ENCODE results near the gene PDE1C.
A peak's percentile ranks its signal among the peaks of the same experiment; 100 is the strongest.

The PDE1C gene

DNA sequence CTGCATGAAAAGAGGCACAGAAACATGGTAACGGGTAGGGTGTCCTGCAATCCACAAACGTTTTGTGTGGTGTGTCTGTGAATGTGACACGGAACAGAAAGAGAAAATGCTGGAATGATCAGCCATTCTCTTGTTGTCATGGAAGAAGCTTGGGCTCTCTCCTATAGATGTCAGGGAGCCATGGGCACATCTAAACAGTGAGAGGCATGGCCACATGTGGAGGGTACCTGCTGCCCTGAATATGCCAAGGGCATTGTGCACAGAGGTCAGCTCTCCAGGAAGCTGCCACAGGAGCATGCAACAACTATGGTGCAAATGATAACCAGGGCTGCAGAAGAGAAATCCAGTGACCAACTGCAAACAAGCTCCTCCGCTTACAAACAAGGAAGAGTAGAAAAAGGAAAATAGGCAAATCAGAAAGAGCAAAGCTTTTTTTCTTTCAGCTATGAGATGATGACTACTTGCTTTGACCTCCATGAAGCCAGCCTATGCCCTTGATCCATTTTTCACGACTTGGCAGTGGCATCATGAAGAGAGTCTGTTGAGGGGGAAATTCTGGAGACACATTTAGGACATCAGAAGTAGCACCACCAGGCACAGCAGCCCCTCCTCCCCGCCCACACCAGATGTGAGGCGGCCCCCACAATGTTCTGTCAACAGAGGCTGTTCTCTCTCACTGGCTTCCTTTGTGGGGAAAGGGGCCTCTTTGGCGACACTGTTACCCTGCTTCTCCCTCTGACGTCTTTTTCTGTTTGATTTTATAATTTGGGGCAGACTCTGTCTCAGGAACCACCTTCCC lies 4.8 kb upstream of the PDE1C start:
- DNase-seq = no peak

DNA sequence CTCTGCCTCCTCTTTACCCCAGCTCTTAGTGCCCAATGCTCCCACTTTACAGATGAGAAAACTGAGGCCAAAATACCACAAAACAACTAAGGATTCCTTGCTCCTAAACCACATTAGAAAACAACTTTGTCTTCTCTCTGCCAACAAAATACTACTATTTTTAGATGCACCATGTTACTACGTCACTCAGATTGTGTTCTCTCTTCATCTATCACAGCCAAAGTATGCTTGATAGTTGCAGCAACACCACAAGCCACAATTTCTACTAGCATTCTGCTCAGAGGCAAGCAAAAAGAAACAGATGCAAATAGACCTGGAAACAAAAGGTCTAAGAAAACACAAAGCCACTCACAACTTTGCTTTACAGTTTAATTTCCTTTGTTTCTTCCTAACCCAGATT lies 3.3 kb upstream of the PDE1C start:
- DNase-seq = no peak

DNA sequence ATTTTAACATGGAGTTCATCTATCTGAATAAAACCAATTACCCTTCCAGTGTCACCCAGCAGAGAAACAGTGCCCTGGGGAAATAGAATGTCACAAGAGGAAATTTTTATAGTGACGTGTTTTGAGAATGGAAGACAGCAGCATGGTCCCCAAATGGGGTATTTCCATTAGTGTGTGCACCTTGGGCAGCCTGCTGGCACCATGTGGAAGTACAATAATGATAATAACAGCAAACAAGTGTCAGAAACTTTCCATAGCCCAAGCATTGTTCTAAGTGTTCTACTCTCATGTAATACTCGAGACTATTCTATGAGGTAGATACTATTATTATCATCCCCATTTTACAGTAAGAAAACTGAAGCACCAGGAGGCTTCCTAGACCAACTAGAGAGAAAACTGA lies 2.2 kb upstream of the PDE1C start:
- DNase-seq = no peak

DNA sequence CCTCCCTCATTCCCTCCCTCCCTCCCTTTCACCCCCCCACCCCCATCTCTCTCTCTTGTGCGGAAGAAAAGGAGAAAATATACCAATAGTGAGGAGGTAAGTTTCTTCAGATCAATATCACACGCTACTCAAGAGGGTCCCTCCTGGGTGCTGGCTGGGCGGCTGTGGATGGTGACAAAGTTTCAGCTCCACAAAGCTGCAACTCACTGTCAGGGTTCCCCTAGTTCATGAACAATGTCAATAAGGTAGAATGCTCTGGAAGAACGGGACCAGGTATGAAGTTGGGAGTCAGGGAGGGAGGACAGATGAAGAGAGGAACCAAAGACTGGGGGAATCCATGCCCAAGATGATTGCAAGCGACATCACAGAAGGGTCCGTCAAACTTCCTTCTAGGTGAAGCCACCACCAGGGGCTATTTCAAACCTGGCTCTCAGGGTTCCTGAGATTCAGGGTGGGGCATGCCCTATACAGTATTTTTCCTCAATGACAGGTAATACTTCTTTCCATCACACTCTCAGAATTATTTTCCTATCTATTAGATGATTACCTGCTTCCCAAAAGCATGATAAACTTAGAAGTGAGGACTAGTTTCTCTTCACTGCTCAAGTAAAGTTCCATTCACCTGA lies 1.4 kb upstream of the PDE1C start:
- no peak for DNase-seq

DNA sequence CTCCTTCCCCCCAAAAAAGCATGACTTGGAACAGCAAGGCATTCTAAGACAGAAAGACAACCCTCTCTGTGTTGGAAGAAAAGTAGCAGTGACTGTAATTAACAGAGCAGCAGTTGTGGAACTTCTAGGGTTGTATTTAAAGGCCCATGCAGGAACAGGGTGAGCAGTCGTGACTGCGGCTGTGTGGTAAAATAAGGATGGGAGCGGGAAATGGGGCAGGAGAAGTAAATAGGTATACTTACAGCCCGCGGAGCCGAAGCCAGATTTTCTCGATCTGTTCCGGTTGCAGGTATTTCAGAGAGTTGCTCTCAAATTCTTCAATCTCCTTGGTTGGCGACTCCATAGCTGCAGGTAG lies 179 bp downstream of the PDE1C start:
- no peak for DNase-seq

DNA sequence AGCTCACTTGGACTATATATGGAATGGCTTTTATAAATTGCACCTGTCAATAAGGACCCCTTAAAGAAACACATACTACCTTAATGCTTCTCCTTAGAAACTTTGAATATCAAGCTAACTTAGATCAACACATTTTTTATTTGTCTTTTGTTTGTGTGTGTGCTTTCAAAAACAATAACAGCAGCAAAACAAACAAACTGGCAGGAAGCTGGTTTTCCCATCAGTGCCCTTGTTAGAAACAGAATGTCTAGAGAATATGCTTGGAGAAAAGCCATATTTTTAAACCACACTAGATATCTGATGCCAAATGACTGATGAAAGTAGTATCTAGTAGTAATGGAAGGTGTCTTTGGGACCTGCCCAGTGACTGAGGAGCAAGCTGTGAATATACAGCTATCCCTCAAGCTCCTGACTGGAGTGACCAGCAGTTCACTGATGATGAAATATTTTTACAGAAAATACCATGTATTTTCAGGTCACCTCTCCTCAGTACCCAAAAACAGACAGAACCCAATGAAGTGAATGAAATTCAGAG lies 1.0 kb downstream of the PDE1C start:
- no peak for DNase-seq

DNA sequence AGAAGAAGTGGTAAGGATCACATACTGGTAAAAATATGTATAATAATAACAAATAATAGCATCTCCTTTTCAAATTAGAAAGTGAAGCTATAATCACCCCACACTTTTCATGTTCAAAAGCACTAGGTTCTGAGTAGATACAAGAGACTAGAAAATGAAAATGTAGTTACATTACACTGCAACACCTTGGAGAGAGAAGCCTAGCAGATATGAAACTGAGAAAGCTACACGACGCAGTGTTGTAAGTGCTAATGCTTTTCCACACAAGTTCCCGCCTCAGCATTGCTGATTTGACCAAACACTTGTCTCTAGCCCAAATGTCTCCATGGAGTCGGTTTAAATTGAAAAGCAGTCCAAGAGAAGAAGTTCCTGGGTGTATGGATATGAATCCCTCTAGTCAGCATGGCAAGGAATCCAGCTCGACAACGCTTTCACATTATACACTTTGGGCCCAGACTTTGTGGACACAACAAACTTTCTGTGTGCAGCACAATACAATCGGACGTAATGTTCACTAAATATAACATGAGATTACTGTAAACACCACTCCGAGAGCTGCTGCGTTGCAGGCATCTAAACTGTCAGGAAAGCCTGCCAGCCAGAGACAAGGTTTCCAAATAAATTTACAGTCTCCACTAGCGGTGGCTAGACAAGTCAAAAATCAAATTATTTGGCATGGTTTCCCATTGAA lies 1.7 kb downstream of the PDE1C start:
- DNase-seq = no peak

DNA sequence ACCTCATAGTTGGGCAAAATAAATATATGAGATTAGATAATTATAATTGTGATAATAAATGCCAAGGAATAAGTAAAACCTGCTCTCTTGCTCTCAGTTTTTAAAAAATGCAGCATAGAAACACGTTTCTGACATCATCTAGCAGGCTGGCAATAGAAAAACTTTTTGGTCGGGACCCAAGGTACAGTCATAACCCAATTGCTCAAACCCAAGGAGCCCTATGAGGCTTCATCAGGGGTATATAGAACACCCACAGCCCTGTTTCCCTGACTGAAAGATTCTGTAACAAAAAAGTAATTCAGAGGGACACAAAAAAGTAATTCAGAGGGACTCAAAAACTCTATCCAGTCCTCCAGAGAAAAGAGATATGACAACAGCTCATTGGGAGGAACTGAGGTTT lies 3.8 kb downstream of the PDE1C start:
- no peak for DNase-seq

DNA sequence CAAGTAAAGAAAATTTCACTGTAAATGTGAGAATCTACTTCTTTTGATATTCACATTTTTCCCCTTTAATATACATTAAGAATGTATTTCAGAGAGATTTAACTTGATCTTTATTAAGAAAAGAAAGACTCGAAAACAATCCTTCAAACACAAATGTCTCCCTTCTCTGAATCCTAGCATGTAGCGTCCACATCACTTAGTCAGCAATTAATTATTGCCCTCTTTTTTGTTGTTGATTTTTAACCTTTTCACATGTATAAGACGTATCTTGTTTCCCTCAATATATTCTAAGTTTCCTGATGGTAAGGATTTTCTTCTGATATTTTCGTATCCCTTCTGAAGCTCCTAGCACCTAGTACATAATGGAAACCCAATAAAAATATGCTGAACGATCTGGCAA lies 6.6 kb downstream of the PDE1C start:
- DNase-seq = no peak

DNA sequence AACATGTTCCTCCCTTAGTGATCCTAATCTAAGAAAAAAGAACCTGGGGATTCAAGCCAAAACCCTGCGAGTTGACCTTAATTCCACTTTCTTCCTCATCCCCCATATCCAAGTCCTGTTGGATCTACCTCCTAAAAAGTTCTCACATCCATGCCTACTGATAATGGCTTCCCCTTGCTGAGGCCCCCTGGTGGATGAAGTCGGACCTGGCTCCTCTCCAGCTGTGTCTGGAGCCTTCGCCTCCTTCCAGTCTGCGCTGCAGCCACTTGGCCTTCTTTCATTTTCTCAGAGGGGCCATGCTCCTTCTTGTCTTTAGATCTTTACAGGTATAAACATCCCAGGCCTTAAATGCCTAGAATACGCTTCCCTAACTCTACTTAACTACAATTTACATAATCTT lies 8.1 kb downstream of the PDE1C start:
- peak; percentile 69 for DNase-seq

DNA sequence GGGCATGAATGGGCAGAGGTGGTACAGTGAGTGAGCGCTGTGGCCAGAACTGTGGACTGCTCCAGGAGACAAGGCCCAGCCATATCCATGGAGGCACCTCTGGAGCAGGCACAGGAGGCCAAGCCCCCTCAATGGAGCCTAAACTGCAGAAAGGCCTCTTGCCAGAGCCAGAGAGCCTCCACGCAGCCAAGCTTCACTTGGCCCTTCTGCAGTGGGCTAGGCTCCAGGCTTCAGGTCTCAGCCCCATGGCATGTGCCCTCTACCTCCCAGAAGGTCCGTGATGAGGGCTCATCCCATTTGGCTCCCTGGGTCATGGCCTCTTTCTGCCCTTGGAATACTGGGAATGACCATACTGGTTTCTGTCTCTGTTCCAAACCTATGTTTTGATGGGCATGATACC lies 8.9 kb downstream of the PDE1C start:
- no peak for DNase-seq

DNA sequence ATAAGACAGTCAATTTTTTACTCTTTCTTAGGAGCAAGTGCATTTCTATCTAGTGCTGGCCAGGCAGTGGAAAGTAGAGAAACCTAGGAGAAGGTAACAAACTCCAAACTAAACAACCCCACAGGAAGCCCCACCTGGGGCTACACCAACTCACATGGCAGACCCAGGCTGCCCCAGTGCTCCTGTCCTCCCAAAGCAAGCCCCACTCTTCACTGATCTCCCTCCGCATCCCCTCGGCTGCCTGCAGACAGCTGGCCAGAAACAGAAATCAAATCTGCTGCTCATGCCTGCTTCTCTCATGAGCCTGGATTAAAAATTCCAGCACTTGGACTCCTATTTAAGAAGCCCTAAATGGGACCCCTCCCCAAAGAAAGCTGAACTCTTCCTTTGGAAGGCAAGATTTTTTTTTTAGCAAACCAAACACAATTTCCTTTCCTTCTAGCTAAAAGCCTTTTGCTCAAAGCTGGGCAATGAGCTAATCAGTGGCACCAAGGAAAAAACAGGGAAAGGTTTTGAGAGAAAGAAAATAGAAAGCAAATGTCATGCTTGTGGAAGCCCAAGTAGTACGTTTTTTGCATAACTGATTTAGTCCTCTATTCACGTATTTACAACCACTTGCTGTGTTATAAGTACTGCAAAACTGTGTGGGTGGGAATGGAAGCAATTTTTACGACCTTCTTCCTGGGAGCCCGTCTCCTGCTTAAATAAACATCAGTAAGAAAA lies 10.8 kb downstream of the PDE1C start:
- DNase-seq = no peak

DNA sequence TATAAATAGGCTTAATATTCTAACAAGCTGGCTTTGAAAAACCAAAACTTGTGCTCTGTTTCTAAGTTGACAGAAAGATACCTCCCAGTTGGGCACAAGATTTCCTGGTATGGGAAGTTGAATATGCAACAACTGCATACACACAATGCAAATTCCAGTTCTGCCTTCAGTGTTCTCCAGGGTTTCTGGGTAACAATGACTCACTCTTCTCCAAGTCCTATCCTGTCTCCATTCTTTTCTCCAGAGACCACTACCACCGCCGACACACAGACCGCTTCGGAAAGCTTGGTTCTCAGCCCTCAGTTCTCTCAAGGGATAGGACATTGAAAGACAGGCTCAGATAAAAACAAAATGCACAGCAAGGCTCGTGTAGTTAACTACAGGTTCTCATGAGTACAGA lies 12.2 kb downstream of the PDE1C start:
- no peak for DNase-seq

DNA sequence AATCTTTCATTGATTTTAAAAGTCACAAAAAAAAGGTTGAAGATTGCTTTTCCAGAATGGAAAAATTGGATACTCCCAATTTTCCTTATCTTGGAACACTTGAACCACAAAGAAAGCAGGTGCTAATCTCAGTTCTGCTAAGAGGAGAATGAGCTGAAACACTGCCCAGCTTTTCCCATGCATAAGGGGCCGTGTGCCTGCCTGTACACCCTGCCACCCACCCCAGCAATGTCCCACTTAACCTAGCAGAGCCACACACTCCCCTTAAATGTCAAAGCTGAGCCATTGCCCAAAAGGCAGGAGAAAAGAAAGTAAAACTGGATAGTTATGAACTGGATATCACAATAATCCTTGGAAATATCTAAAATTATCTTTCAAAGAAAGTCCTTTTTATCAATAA lies 13.4 kb downstream of the PDE1C start:
- DNase-seq = no peak

DNA sequence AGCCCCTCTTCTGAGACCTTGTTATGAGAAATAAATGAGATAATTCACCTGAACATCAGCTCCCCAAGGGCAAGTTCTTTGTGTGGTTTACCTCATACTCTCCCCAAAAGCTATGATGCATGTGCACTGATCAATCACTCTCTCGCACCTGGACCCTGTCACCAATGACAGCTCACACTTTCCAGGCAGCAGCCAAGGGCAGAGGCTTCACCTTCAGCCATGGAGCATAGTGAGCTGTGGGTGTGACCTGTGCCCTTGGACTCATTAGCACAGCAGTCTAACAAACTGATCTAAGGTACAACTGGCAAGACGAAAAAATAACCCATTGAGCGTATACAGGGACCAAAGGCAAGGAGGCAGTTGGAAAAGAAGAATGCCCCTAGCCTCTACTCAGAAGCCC lies 17.0 kb downstream of the PDE1C start:
- DNase-seq = no peak

DNA sequence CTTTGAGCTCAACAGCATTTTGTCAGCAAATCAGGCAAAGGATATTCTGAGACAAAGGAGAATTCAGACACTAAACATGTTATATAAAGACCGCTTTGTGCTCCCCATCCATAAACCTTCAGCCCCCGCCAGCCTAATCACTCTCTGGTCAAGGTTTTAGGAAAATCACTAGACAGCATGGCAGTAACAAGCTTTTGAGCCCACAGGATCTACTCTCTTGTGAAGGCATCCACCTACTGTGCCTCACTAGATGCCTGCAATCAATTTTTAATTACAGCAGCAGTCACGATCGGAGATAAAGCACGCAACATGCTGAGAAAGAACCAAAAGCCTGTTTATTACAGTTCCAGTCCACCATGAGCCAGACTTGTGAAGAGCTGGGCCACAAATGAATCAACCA lies 19.1 kb downstream of the PDE1C start:
- DNase-seq = no peak

DNA sequence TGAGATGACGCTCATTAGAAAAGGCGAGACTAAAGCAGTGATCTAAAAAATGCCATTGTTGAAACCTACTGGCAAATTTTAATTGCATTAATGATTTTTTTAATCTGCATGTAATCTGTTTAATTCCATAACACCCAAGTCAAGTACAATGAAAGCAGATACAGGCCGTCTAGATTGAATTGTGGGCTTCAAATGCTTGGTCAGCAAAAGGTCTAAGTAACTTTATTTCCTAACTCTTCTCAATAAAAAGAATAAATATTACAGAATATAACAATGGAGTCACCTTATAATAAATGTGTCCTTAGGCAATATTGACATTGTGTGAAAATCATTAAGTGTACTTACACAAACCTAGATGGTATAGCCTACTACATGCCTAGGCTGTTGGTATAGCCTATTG lies 20.6 kb downstream of the PDE1C start:
- no peak for DNase-seq

DNA sequence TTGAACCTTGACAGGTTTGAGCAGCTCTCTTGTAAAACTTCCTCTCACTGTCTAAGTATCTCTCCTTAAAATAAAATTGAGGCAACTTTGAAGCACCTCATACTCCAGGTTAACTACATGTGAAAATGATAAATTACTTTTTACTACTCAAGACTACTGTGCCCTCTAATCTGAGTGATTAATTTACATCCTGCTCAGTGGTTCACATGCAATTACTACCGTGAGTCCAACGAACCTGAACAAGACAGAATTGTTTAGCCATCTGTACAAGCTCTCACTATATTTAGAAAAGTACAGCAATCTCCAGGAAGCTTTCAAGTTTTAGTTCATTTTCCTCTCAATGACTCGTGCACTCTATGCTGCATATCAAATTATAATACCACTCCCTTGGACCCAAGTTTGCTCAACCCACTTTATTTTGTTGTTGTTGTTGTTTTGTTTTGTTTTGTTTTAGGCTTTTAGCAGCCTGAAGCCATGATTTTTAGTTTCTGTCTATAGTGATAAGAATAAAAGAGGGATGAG lies 21.2 kb downstream of the PDE1C start:
- DNase-seq = no peak

DNA sequence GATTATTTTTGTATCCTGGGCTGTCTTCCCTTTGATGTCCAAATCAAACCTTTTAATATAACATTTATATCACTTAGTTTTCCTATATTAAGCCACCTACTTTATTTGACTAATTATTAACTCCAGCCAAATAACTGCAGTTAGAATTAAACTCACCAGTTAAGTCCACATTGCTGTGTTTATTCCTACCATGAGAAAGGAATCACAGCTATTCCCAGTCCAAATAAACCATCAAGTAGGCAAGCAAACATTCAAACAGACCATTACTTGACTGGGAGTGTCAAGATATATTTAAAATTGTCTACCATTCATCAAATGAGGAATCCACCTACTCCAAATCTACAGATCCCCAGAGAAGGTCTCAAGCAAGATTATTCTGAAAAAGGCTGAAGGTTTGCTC lies 22.4 kb downstream of the PDE1C start:
- DNase-seq = no peak

DNA sequence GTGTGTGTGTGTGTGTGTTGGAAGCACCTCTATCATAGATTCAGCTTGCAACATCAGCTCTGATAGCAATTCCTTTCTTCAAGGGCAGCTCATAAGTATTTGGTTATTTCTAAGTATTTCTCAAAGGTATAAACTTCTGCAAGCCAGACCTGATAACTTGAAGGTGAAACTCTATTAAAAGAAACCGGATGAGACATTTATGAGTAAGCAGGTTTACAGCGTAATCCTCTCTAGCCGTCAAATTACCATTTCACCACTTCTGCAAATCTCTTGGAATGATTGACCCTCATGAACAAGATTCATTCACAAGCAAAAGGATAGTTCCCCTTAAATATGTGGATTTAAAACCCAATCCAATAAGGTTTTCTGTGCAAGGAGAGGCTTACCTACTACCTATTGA lies 23.1 kb downstream of the PDE1C start:
- no peak for DNase-seq

DNA sequence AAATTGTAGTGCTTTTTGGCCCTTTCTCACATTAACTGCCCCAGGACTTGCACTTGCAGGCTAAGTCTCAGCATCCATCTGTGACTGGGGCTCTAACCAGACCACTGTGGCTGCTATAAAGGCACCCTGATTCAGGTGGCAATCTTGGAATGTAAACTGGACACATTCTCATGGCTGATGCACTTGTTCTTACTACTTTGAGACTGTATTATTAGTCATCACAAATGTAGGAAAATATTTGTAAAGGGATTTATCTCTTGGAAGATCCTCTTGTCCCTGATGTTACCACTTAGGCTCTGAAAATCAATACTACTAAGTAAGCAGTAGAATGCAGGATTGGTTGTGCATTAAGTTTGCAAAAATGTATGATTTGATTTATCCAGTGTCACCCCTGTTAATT lies 25.0 kb downstream of the PDE1C start:
- DNase-seq = no peak

DNA sequence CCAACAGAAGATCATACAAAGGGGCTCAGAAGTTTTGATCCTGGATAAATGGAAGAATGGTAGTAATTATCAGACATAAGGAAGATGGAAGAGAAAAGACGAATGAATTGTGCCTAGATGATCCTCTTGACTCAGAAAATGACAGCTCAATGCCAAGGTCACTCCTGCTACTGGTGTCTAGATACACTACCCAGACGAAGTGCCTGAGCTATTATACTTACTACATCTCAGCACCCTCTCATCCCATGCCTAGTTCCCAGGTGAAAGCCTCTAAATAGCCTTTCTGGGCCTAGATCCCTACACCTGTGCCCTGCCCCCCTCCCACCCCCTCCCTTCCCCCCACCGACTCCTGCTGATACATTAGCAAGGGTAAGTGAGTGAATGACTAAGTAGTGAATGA lies 25.5 kb downstream of the PDE1C start:
- no peak for DNase-seq

DNA sequence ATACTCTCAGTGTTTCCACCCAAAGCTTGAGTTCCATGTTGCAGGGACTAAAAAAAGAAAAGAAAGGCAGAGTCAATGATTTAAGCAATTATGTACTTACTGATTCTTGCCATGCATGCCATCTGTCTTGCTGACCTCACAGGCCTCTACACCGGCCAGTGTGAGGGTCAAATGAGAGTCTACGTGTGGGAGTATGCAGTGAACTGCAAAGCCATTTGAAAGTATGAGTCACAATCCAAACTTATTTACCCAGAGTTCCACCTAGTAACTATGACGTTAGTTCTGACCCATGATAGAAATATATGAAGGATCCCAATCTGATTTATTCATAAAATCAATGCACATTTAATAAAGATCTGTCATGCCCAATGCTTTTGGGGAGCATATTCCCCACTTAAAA lies 26.5 kb downstream of the PDE1C start:
- DNase-seq = no peak
